HG02870 (cell line): ENCODE measurements around the gene CDK14.

Source experiments
- ATAC-seq: cut with Tn5 transposase; IDR thresholded peaks from one replicate; pipeline ENCODE4 v1.9.1; 2021; ENCODE audit warnings: mild to moderate bottlenecking, moderate library complexity; ENCODE audit not compliant: unreplicated experiment

Gene CDK14

DNA sequence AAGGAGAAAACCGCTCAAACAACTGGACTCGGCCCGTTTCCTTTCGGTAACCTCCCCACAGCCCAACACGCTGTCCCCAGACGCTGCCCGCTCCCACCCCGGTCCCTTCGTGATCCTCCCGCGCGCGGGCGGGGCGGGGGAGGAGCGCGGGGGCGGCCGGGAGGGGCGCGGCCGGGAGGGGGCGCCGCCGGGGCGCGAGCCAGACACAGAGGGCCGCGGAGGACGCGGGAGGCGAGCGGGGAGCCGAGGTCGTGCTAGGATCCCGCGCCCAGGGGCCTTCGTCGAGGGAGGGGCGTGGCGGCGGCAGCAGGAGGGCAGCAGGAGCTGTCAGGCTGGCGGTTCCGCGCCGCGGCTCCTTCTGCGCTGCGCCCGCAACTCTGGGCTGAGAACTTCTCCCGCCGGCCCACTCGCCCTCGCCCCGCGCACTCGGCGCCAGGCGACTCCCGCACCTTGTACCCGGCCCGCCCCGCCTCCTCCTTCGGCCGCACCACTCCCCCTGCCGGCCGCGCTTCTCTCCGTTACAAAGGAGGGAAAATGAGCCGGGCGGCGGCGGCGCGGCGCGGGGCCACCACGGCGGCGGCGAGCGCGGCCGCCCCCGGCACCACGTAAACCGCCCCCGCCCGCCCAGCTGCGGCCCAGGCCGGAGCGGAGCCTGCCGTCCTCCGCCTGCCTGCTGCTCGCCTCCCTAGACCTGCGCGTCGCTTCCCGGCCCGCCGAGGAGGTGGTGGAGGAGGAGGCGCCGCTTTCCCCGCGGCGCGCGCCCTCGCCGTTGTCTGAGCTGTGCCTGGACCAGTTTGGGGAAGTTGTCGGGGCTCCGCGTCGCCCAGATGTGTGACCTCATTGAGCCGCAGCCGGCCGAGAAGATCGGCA, at the start of gene CDK14:
Gene CDK14 (plus strand): TSS at position 521 of the 870 bp plus-strand sequence. CDS start 307 bp downstream, at position 828.
- peak; percentile 49 for ATAC-seq

DNA sequence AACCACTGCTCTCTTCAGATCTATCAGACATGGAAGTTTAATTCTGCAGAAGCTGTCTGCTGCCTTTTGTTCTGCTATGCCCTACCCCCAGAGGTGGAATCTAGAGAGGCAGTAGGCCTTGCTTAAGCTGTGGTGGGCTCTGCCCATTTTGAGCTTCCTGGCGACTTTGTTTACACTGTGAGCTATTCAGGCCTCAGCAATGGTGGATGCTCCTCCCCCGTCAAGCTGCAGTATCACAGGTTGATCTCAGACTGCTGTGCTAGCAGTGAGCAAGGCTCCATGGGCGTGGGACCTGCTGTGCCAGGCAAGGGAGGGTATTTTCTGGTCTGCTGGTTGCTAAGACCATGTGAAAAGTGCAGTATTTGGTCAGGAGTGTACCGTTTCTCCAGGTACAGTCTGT, 45.1 kb upstream of the CDK14 start:
- no peak for ATAC-seq

DNA sequence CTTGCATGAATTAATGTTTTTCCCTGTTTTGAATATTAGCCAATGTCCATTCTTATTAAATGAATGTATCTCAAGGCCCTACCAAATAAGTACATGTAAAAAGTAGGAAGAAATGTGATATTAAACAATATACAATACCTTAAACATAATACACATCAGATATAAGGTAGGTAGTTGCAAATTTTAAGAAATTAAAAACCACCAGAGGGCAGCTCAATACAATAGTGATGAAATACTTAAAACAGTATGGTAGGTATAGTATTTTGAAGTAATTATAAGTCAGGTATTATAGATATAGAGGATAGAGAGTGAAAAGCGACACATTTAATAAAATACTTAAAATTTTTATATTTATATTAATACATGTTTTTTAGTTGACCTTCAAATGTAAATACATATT, 43.6 kb upstream of the CDK14 start:
- ATAC-seq: no peak

DNA sequence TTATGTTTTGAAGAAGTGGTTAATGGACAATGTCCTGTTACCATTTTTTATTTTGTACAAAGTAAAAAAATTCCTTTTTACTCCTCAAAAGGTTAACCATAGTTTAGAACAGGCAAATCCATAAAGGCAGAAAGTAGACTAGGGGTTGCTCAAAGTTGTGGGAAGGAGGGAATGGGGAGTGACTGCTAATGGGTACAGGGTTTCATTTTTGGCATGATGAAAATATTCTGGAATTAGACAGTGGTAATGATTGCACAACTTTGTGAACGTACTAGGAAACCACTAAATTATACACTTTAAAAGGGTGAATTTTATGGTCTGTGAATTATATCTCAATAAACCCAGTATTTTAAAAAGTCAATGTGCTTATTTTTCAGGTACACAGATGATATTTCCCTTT, 35.4 kb upstream of the CDK14 start:
- no peak for ATAC-seq

DNA sequence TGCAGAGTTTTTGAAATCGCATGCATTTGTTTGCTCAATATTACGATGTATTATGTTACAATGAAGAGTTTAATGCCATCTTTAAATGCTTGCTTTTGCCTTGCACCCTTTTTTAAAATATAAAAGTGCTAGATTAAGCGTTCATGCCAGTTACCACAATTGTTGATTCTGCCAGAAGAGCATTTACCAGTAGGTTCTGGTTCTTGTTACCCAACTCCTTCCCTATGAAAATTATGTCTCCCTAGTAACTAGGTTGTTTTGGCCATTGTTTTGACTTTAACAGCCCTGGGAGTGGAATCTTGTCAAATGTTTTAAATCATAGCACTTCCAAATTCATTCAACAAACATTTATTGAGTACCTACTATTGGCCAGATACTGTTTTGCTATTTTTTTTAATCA, 32.8 kb upstream of the CDK14 start:
- ATAC-seq: no peak

DNA sequence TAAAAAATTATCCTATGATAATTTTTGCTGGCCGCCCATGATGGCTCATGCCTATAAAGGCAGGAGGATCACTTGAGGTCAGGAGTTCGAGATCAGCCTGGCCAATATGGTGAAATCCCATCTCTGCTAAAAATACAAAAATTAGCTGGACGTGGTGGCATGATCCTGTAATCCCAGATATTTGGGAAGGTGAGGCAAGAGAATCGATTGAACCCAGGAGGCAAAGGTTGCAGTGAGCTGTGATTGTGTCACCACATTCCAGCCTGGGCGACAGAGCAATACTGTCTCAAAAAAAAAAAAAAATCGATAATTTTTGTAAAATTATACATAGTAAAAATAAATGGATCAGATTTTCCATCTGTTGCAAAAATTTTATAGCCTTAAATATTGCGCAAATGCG, 31.7 kb upstream of the CDK14 start:
- ATAC-seq: no peak

DNA sequence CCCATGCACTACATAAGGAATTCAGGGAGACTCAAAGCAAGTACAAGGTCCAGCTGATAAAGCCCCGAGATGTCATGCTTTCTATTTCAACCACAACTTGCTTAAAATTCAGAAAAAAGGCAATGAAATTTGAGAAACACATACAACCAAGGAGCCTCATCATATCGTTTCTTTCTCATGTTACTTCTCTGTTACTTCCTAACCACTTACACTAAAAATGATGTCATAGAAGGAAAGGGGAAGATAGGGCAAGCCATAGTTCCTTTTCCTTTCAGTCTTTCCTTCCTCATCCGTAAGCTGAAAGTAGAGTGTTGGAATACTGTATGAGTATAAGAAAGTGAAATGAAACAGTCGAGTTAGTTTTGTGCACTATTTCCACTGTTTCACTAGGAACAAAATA, 27.9 kb upstream of the CDK14 start:
- ATAC-seq: no peak

DNA sequence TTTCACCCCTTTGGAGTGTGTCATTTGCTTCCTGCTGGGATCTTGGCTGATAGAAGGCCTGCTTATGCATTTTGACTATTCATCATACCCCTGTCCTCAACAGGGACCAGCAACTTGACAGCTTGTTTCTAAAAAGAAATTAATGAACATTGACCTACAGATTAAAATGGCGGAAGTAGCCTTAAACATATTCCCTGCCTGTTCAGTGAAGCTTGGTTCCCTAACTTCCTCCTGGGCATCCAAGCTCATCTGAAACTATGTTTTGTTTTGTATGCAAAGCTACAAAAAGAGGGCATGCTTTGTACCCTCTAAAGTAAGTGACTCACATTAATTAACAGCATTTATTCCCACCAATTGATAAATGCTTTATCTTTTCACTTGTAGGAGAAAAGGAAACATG, 26.8 kb upstream of the CDK14 start:
- ATAC-seq: no peak

DNA sequence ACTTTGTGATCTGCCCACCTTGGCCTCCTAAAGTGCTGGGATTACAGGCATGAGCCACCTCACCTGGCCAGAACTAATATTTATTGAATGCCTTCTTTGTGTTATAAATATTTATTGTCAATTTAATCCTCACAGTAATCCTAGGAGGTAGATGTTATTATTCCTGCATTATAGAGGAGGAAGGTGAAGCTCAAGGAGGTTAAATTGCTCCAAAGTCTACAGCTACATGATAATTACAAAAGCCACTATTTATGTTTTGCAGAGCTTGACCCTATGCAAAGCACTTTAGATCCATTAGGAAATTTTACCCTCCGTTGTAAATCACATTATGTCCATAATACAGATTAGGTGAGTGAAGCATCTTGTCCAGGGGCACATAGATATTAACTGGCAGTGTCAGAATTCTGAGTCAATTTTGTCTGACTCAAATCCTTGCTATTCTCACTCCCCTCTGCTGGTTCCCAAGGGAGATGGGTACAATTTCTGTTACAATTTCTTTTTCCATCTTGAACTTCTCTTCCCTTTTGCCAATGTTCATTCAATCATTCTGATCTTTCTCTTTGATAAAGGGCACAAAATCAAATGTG, 25.7 kb upstream of the CDK14 start:
- ATAC-seq: no peak

DNA sequence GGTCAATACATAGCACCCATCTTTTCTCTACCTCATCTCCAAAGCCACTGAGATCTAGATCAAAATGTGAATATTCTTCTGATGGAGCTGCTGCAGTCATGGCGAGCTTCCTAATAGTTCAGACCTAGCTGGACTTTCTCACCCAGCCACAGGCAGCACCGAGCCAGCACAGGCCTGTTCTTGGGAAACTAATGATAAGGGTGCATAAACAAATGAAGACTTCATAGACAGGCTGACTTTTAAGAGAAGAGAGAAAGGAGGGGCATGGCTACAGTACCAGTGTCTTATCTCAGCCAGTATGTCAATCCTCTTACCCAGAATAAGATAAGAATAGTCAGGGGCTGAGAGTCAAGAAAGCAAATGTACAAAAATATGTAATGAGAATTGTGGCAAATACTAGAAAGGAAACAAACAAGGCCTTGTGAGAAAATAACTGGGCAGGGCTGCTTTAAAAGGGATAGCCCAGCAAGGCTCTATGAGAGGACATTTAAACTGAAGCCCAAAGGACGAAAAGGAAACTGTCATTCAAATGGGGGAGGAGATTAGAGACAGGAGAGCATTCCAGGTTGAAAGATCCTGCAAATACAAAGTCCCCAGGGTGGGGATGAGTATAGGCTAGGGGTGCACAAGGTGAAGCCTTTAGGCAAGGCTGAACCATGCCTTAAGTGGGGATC, 21.8 kb upstream of the CDK14 start:
- ATAC-seq: no peak

DNA sequence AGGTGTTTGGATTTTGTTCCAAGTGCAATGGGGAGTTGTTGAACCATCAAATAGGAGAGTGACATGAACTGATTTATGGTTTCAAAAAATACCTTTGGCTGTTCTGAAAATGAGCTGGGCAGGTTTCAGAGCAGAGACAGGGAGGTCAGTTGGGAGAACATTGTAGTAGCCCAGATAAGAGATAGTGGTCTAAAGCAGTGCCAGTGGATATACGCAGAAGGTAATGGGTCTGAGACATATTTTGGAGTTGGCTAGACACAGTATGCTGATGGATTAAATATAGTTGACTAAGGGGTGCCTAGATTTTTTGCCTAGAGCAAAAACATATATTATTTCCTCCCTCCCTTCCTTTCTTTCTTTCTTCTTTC, 21.3 kb upstream of the CDK14 start:
- no peak for ATAC-seq

DNA sequence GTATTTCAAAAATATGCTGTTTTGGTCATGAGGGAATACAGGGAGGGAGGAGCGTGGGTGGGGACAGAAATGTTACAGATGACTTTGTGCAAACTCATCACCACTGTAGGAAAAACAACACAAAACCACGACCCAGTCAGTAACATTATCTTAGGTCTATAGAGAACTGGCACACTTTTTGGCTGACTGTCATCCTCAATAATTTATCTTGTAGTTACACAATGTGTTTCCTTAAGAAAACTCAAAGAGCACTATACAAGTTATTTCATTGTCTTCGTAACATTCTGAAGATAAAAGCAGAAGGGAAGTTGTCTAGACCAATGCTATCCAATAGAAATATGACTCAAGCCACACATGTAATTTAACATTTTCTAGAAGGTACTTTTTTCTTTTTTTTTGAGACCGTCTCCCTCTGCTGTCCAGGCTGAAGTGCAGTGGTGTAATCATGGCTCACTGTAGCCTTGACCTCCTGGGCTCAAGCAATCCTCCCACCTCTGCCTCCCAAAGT, 16.9 kb upstream of the CDK14 start:
- ATAC-seq: no peak

DNA sequence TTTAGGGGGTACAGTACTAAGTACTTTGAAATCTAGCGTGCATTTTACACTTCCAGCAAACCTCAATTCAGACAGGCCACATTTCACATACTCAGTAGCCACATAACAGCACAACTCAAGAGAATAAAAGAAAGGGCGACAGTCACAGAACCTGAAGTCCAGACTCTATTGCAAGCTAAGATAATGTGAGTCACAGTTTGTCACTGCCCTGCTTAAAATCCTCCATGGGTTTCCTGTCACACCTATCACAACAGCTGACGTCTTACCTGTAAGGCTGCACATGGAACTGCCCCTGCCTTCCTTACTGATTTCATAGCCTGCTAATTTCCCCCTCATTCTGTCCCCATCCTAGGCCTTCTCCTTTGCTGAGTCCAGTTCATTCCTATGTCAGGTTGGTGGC, 16.1 kb upstream of the CDK14 start:
- ATAC-seq: no peak

DNA sequence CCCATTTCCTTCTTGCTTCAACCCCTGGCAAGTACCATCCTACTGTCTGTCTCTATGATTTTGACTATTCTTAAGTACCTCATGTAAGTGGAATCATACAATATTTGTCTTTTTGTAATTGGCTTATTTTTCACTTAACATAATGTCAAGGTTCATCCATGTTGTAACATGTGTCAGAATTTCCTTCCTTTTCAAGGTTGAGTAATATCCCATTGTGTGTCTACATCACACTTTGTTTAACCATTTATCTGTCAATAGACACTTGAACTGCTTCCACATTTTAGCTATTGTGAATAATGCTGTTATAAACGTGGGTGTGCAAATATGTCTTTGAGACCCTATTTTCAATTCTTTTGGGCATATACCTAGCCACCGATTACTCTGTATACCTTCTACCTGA, 14.0 kb upstream of the CDK14 start:
- no peak for ATAC-seq

DNA sequence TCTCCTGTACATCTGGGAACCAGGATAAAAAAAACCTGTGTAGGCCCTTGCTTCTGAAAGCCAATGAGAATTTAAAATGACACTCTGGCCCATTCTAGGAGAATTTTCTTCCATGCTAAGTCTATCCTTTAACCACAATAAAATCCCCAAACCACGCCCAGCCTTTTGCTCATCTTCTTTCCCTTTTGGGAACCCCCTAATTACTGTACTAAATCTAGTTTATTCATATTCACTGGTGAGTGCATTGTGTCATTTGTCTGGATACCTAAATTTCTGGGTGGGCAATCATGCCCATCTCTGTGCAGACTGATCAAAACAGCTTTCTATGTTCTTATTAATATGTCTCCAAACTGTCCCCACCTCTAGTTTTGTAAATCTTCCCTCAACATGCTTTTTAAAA, 11.7 kb upstream of the CDK14 start:
- no peak for ATAC-seq

DNA sequence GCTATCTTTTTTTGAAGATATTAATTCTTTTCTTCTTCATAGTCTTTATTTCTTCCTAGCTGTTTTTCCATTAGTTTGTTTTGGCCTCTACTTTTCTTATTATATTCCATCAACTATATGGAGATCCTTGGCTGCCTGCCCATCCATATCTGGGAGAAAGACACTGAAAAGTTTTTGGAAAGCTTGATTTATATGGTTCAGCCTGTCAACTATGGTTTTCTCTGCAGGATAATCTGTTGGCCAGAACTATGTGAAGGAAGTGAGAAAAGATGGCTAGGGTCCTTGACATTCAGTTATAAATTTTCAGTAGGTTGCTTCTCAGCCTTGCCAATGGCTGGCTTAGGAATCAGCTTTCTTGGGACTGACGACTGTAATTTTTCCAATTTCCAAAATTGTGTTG, 10.0 kb upstream of the CDK14 start:
- ATAC-seq: no peak

DNA sequence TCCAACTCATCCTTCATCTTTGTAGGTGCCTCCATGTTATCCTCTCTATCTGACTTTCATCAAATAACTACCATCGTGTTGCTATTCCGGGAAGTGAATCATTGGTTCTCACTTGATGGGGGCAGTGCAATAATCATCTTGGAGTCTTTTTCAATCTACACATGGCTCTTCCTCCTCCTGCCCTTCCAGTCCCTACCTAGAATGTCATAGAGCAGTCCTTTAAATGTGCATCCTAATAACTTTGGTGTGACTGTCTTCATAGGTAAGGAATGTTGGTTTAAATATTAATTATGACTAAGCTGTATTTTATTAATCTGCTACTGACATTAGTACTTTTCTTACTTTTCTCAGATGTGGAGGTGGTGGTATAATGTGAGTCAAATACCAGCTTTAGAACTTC, 8.4 kb upstream of the CDK14 start:
- ATAC-seq: no peak

DNA sequence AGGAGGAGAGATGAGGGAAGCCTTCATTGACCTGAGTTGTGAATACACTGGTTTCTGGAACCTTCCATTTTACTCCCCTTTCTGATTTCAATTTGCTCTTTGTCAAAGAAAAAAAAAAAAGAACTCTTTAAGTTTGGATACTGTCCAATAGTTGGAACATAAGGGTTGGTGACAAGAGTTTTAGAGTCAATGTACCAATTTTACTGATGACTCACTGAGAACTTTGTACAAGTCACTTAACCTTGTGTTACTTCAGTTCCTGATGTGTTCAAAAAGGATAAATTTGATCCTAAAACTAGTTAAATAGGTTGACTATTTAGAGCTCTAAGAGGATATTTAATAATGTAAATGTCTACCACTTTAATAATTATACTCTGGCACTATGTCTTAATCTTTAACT, 4.1 kb upstream of the CDK14 start:
- ATAC-seq: no peak

DNA sequence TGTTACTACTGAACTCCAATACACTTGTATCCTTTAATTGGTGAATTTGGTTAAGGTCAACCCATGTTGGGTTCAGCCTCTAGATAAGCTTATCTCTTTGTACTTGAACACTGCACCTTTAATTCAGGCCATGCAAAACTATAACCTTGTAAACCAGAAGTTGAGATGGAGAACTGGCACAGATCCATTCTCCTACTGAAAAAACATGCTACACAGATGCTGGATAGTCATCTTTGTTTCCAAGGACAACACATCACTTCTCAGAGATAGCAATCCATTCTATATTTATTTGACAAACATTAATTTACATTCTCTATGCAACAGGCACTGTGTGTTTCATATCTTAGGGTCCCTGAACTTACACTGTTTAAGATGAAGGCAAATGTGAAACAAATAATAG, 2.9 kb upstream of the CDK14 start:
- ATAC-seq: no peak

DNA sequence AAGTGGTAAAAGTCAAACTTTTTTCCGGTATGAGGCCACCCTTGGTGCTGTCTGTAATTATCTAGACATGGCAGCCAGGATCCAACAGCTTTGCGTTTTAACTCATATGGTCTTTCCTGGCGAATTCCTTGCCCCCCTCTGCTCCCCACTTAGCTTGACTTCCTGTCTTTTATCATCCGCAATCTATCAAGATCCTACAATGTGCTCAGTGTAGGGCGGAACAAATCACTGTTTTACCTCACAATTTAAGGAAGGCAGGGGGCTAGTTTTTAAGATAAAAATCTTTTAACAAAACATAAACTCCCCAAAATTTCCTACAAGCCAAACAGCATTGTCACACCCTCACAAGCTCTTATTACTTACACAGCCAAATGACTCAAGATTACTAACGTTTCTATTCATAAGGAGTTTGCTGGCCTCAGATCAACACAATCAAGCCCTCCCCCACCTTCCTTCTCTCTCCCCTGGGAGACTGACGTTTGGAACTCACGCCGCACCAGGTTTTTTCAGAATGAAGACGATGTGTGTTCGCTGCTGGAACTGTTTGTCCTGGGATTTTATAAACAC, 1.3 kb upstream of the CDK14 start:
- no peak for ATAC-seq

DNA sequence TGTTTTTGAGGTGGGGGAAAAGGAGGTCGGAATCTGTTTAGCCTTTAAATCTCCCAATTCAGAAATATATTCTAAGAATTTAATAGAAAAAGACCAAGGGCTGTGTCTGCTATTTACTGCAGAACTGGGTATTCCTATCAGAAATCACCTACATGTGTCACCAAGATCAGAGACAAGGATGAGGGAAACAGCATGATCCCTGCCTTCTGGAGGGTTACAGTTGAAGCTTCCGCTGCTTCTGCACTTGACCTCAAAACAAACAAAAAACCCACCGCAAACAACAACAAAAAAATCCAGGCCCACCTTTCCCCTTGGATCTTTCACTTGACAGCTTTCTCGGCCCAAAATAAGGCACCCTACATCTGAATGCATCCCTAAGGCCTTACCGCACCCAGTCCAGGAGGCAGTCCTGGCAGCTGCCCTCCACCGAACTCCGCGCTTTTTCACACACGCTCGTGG, 750 bp upstream of the CDK14 start:
- ATAC-seq: peak; percentile 1
